MM.1S (cell line): ENCODE measurements around the gene PUS3.

Experiments
- CTCF ChIP-seq: fragments of 300-600 bp; sonication (generic); IDR thresholded peaks from 2 replicates; pipeline ENCODE4 v1.5.1; 2016; ENCODE audit warnings: antibody characterized with exemption, low read length, mixed read lengths
- EZH2 ChIP-seq: fragments of 300-600 bp; sonication (generic); optimal IDR thresholded peaks from 2 replicates; pipeline ENCODE3; 2017; ENCODE audit warnings: low read depth, mild to moderate bottlenecking, antibody characterized with exemption, low read length, mixed read lengths

GRCh38 chr11:125892994-125893393 lies 10.0 kb downstream of the PUS3 start:
- TF ChIP-seq CTCF (no peak), EZH2 (no peak)
